DND-41 (cell line): Measurements from ENCODE around the gene POSTN.

Experiments
- CTCF ChIP-seq: IDR thresholded peaks from 2 replicates; pipeline ENCODE4 v1.5.1; 2012; ENCODE audit warnings: borderline replicate concordance, low read length, moderate library complexity, mild to moderate bottlenecking; ENCODE audit not compliant: poor library complexity, severe bottlenecking; ENCODE audit errors: extremely low read depth
- EZH2 ChIP-seq: IDR thresholded peaks from 3 replicates; pipeline ENCODE4 v1.6.1; 2012; ENCODE audit warnings: borderline replicate concordance, low read depth, mild to moderate bottlenecking, moderate library complexity, low read length, inconsistent platforms; ENCODE audit not compliant: severe bottlenecking

GRCh38 chr13:37632294-37632693, 33.7 kb upstream of the POSTN start:
- no peak for TF ChIP-seq CTCF
- no peak for TF ChIP-seq EZH2
